ENCODE measurements around the gene RETN.

DNA sequence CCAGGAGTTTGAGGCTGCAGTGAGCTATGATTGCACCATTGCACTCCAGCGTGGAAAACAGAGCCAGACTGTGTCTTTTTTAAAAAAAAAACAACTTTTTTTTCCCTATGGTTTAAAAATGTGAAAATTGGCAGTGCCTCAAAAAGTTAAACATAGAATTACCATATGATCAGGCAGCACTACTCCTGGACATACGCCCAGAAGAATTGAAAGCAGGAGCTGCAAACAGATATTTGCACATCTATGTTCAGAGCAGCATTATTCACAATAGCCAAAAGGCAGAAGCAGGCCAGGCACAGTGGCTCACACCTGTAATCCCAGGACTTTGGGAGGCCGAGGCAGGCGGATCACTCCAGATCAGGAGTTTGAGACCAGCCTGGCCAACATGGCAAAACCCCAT, 3.8 kb upstream of the RETN start:
- TF ChIP-seq, protein P1, sequence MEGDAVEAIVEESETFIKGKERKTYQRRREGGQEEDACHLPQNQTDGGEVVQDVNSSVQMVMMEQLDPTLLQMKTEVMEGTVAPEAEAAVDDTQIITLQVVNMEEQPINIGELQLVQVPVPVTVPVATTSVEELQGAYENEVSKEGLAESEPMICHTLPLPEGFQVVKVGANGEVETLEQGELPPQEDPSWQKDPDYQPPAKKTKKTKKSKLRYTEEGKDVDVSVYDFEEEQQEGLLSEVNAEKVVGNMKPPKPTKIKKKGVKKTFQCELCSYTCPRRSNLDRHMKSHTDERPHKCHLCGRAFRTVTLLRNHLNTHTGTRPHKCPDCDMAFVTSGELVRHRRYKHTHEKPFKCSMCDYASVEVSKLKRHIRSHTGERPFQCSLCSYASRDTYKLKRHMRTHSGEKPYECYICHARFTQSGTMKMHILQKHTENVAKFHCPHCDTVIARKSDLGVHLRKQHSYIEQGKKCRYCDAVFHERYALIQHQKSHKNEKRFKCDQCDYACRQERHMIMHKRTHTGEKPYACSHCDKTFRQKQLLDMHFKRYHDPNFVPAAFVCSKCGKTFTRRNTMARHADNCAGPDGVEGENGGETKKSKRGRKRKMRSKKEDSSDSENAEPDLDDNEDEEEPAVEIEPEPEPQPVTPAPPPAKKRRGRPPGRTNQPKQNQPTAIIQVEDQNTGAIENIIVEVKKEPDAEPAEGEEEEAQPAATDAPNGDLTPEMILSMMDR (conservative IDR thresholded peaks at IDR 0.05; ENCODE audit: low read depth, low read length): no peak
- TF ChIP-seq EZH2 (IDR thresholded peaks at IDR 0.05; ENCODE audit: borderline replicate concordance, low read depth, low read length, poor library complexity, severe bottlenecking): no peak

Data from A673 (cell line).